ENCODE measurements around the gene AGBL1. TPM values are rescaled to one million over a fixed set of nuclear protein-coding genes. Genes with fewer than 3 reads are reported as not detected.

The AGBL1 gene
- total and polyA plus RNA-seq, 2 donors (not counting 3 experiments of a cell fraction or from before 2014, with no cell fraction given), result not detected

- TF ChIP-seq MYC (IDR thresholded peaks at IDR 0.05; ENCODE audit: low read depth, low read length) (no peak), POLR2AphosphoS5 (IDR thresholded peaks at IDR 0.05; ENCODE audit: insufficient read depth, low read depth, low read length) (no peak), GATA2 (IDR thresholded peaks at IDR 0.05; ENCODE audit: insufficient read depth, insufficient read length, low read depth, low read length) (no peak), POLR2A (IDR thresholded peaks at IDR 0.05; ENCODE audit: low read depth, low read length) (no peak), CTCF (IDR thresholded peaks at IDR 0.05; ENCODE audit: extremely low read depth in 1 of 2, insufficient read depth in 1 of 2, low read depth in 1 of 2, low read length in 2 of 2) (no peak), FOS (IDR thresholded peaks at IDR 0.05; ENCODE audit: borderline replicate concordance, insufficient read depth, low read length) (no peak), MAX (IDR thresholded peaks at IDR 0.05; ENCODE audit: insufficient read depth, insufficient read length) (no peak), JUN (IDR thresholded peaks at IDR 0.05; ENCODE audit: borderline replicate concordance, insufficient read depth, insufficient read length, low read depth) (no peak), EZH2 (IDR thresholded peaks at IDR 0.05; ENCODE audit: borderline replicate concordance, low read depth, low read length, severe bottlenecking) (no peak)
- intact Hi-C loops (cut with micrococcal nuclease), result no loop called here
- no peaks in the 10 kb centered on the region for H3K79me2 ChIP-seq (ENCODE audit: control insufficient read depth, insufficient read depth, low read length)
- H2AFZ ChIP-seq (ENCODE audit: low read depth, low read length), result no peak overlapping the region
- FAIRE-seq, result no peak
- CTCF ChIA-PET, result no interaction called here
- no peaks in the 10 kb centered on the region for H3K9me1 ChIP-seq (replicated peaks; ENCODE audit: control insufficient read depth, extremely low read depth, insufficient read depth, low read length)
- no peaks in the 10 kb centered on the region for H3K36me3 ChIP-seq (ENCODE audit: control insufficient read depth in 2 of 2, extremely low read depth in 1 of 2, insufficient read depth in 2 of 2, low read length in 2 of 2)
- H3K4me1 ChIP-seq (ENCODE audit: control insufficient read depth, extremely low read depth, insufficient read depth, low read length), result no peaks in the 10 kb centered on the region
- H3K4me2 ChIP-seq (ENCODE audit: insufficient read depth, low read length), result no peak overlapping the region
- H3K4me3 ChIP-seq (replicated peaks in 1 of 3; ENCODE audit: insufficient read depth in 1 of 3, low read depth in 1 of 3, low read length in 3 of 3), result no peak overlapping the region
- no peaks in the 10 kb centered on the region for H3K27me3 ChIP-seq (ENCODE audit: control insufficient read depth in 2 of 2, insufficient read depth in 2 of 2, low read length in 2 of 2)
- H3K27ac ChIP-seq (ENCODE audit: insufficient read depth, low read depth, low read length), result no peak overlapping the region
- peaks cover 10% of the 10 kb centered on the region for H3K9me3 ChIP-seq (replicated peaks; ENCODE audit: control insufficient read depth, insufficient read depth, low read length)
- BruUV-seq (replicated peaks), result no TSS peak
- DNase-seq (ENCODE audit: low read depth, low spot score), result no peak
- H4K20me1 ChIP-seq (replicated peaks; ENCODE audit: control insufficient read depth, extremely low read depth, insufficient read depth, low read length), result no peaks in the 10 kb centered on the region
- no peak overlapping the region for H3K9ac ChIP-seq (replicated peaks; ENCODE audit: extremely low read depth, insufficient read depth, low read length)
- POLR2A ChIA-PET, result no interaction called here
- dilution Hi-C loops (cut with MboI; ENCODE audit: extremely low pct_ligation_motif_present, low sequenced_read_pairs), result no loop called here
Observed at GRCh38 chr15:86852741-86853140, 773.1 kb downstream of the AGBL1 start.

Data from endothelial cell of umbilical vein (primary cell).